Smooth muscle cell (in vitro differentiated cells): ENCODE results near the gene PMM2. TPM values are rescaled to one million over a fixed set of nuclear protein-coding genes. Genes with fewer than 3 reads are reported as not detected.

Experiments used
- DNase-seq: peaks from one replicate; lab custom pipeline; 2025; ENCODE audit not compliant: unreplicated experiment; lab: John Stamatoyannopoulos, UW
- H2AFZ ChIP-seq: fragments of 200-600 bp; sonication (generic); 2 replicates; pipeline ENCODE4 v1.6.0; 2016; ENCODE audit warnings: antibody characterized with exemption, low read depth, mild to moderate bottlenecking
- H3F3A ChIP-seq: fragments of 200-600 bp; sonication (generic); 2 replicates; pipeline ENCODE4 v1.6.0; 2017; ENCODE audit warnings: antibody characterized with exemption, low read depth
- H3K27ac ChIP-seq: fragments of 200-600 bp; sonication (generic); 2 replicates; pipeline ENCODE4 v1.5.1; 2016; ENCODE audit warnings: low read depth, mild to moderate bottlenecking
- H3K27me3 ChIP-seq: fragments of 200-600 bp; sonication (generic); 2 replicates; pipeline ENCODE4 v1.6.1; 2016; ENCODE audit warnings: low read depth, mild to moderate bottlenecking
- H3K36me3 ChIP-seq: fragments of 200-600 bp; sonication (generic); 2 replicates; pipeline ENCODE4 v1.5.1; 2016; ENCODE audit warnings: low read depth
- H3K4me1 ChIP-seq: fragments of 200-600 bp; sonication (generic); 2 replicates; pipeline ENCODE4 v1.5.1; 2016; ENCODE audit warnings: low read depth
- H3K4me2 ChIP-seq: fragments of 200-600 bp; sonication (generic); 2 replicates; pipeline ENCODE4 v1.6.0; 2016; ENCODE audit warnings: mild to moderate bottlenecking
- H3K4me3 ChIP-seq: fragments of 200-600 bp; sonication (generic); 2 replicates; pipeline ENCODE4 v1.5.1; 2016; ENCODE audit warnings: mild to moderate bottlenecking
- H3K79me2 ChIP-seq: fragments of 200-600 bp; sonication (generic); 2 replicates; pipeline ENCODE4 v1.6.0; 2016; ENCODE audit warnings: low read depth, mild to moderate bottlenecking
- H3K9ac ChIP-seq: fragments of 200-600 bp; sonication (generic); 2 replicates; pipeline ENCODE4 v1.6.0; 2016; ENCODE audit warnings: low read depth
- H3K9me3 ChIP-seq: fragments of 200-600 bp; sonication (generic); replicated peaks from 2 replicates; pipeline ENCODE4 v1.5.1; 2016; ENCODE audit warnings: low read depth
- H4K20me1 ChIP-seq: fragments of 200-600 bp; sonication (generic); 2 replicates; pipeline ENCODE4 v1.6.0; 2016; ENCODE audit warnings: low read depth
- WGBS: methylation state at CpG from one replicate; pipeline ENCODE4 v1.1.7; 2016; ENCODE audit warnings: low lambda C conversion rate; 5-methylcytosine and 5-hydroxymethylcytosine counted together
- polyA plus RNA-seq: library from polyadenylated mRNA; unstranded; fragments of >200 nt; fragmentation: Nextera tagmentation; extraction: Ambion mirVana; gene quantifications from 2 replicates; pipeline ENCODE4 v1.2.1, GENCODE V29; 2016
- total RNA-seq: library from RNA; depleted of rRNA; stranded (reverse); fragments of >200 nt; gene quantifications from 2 replicates; pipeline ENCODE4 v1.2.3, GENCODE V29; 2014
- TF ChIP-seq, protein P1 (sequence below): fragments of 200-600 bp; sonication (generic); IDR thresholded peaks from 2 replicates; pipeline ENCODE4 v1.5.1; 2017; ENCODE audit warnings: borderline replicate concordance, mild to moderate bottlenecking, antibody characterized with exemption; ENCODE audit not compliant: insufficient read depth, poor library complexity, severe bottlenecking

Gene PMM2
- total and polyA plus RNA-seq, 2 experiments from 2014 or later, result 31.4 to 33.5 TPM

DNA sequence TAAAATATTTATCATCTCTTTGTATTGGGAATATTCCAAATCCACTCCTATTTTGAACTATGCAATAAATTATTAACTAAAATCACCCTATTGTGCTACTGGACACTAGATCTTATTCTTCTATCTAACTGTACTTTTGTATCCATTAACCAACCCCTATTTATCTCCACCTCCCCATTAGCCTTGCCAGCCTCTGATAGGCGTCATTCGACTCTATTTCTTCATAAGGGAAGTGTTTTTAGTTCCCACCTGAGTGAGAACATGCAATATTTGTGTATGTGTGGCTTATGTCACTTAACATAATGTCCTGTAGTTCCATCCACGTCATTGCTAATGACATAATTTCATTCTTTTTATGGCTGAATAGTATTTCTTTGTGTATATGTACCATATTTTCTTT lies 24.1 kb upstream of the PMM2 start:
- Histone ChIP-seq H3K79me2 (no peaks in the 10 kb centered on the region), H3K27ac (no peak overlapping the region), H2AFZ (no peak overlapping the region), H3K4me3 (no peak overlapping the region), H3F3A (no peaks in the 10 kb centered on the region), H3K9ac (no peak overlapping the region), H3K27me3 (no peaks in the 10 kb centered on the region), H3K36me3 (no peaks in the 10 kb centered on the region), H3K9me3 (no peaks in the 10 kb centered on the region), H3K4me1 (no peaks in the 10 kb centered on the region), H3K4me2 (no peak overlapping the region), H4K20me1 (no peaks in the 10 kb centered on the region)
- TF ChIP-seq, protein P1, sequence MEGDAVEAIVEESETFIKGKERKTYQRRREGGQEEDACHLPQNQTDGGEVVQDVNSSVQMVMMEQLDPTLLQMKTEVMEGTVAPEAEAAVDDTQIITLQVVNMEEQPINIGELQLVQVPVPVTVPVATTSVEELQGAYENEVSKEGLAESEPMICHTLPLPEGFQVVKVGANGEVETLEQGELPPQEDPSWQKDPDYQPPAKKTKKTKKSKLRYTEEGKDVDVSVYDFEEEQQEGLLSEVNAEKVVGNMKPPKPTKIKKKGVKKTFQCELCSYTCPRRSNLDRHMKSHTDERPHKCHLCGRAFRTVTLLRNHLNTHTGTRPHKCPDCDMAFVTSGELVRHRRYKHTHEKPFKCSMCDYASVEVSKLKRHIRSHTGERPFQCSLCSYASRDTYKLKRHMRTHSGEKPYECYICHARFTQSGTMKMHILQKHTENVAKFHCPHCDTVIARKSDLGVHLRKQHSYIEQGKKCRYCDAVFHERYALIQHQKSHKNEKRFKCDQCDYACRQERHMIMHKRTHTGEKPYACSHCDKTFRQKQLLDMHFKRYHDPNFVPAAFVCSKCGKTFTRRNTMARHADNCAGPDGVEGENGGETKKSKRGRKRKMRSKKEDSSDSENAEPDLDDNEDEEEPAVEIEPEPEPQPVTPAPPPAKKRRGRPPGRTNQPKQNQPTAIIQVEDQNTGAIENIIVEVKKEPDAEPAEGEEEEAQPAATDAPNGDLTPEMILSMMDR, result no peak
- DNase-seq, result no peak
- WGBS, result 76% methylated on average over 3 of the region's 3 CpGs

DNA sequence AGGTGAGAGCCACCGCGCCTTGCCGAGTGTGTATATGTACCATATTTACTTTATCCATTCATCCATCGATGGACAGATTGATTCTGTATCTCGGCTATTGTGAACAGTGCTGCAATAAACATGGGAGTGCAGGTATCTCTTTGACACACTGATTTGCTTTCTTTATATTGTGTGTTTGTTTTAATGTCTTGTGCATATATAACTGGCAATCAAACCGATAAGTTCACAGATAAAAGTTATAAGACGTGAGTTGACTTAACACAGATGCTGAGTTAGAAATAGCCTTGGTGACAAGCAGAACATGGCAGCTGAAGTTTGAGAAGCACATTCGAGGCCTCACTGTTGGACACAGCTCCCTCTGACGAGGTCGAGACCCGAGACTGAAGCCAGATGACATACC lies 23.4 kb upstream of the PMM2 start:
- DNase-seq, result no peak
- H2AFZ ChIP-seq, result no peak overlapping the region
- no peak overlapping the region for H3K9ac ChIP-seq
- H3K9me3 ChIP-seq, result no peaks in the 10 kb centered on the region
- H4K20me1 ChIP-seq, result no peaks in the 10 kb centered on the region
- no peaks in the 10 kb centered on the region for H3K27me3 ChIP-seq
- no peaks in the 10 kb centered on the region for H3K79me2 ChIP-seq
- no peak overlapping the region for H3K4me2 ChIP-seq
- TF ChIP-seq, protein P1, result no peak
- no peak overlapping the region for H3K27ac ChIP-seq
- no peaks in the 10 kb centered on the region for H3K36me3 ChIP-seq
- H3K4me1 ChIP-seq, result no peaks in the 10 kb centered on the region
- 96% methylated on average over 11 of the region's 11 CpGs for WGBS
- H3F3A ChIP-seq, result no peaks in the 10 kb centered on the region
- no peak overlapping the region for H3K4me3 ChIP-seq

DNA sequence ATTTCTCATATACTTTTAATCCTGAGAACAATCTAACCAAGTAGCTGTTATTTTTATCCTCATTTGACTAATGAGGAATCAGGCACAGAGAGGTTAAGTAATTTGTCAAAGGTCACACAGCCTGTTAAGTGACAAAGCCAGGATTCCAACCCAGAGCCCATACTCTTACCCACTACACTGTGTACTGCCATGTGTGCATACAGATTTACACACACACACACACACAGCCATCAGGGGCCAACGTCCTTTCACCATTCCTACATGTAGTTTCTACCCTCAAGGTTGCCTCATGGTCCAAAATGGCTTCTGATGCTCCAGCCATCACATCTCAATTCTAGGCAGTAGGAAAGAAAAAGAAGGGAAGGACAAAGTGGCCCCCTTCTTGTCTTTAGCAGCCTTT lies 22.3 kb upstream of the PMM2 start:
- no peaks in the 10 kb centered on the region for H3F3A ChIP-seq
- DNase-seq, result no peak
- H3K36me3 ChIP-seq, result no peaks in the 10 kb centered on the region
- H3K4me1 ChIP-seq, result no peaks in the 10 kb centered on the region
- no peaks in the 10 kb centered on the region for H3K79me2 ChIP-seq
- no peak overlapping the region for H3K9ac ChIP-seq
- no peak overlapping the region for H3K4me3 ChIP-seq
- H2AFZ ChIP-seq, result no peak overlapping the region
- H4K20me1 ChIP-seq, result no peaks in the 10 kb centered on the region
- H3K27ac ChIP-seq, result no peak overlapping the region
- no peaks in the 10 kb centered on the region for H3K27me3 ChIP-seq
- H3K9me3 ChIP-seq, result no peaks in the 10 kb centered on the region
- WGBS, result 91% methylated on average over 1 of the region's 1 CpG
- no peak overlapping the region for H3K4me2 ChIP-seq
- TF ChIP-seq, protein P1, result no peak

DNA sequence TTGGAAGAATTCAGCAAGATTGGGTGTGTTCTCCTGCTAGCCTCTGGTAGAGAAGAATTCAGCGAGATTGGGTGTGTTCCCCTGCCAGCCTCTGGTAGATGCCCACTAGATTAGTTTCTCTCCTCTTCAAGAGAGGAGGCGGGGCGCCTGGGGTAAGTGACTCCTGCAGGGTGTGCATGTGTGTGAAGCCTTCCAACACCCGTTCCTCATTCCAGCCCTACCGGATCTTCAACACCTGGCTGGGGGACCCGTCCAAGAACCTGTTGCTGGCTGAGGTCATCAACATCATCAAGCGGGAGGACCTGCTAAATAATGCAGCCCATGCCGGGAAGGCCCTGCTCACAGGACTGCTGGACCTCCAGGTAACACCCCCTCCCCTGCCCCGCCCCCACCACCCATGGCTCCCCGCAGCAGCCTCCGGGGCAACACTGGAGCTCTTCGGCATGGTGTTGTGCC lies 21.5 kb upstream of the PMM2 start:
- Histone ChIP-seq H3K4me1 (no peaks in the 10 kb centered on the region), H3K79me2 (no peaks in the 10 kb centered on the region), H2AFZ (no peak overlapping the region), H3K27ac (no peak overlapping the region), H3K36me3 (no peaks in the 10 kb centered on the region), H3K9ac (no peak overlapping the region), H3F3A (no peaks in the 10 kb centered on the region), H3K4me2 (no peak overlapping the region), H4K20me1 (no peaks in the 10 kb centered on the region), H3K9me3 (no peaks in the 10 kb centered on the region), H3K4me3 (no peak overlapping the region), H3K27me3 (no peaks in the 10 kb centered on the region)
- TF ChIP-seq, protein P1, result no peak
- 81% methylated on average over 12 of the region's 12 CpGs for WGBS
- no peak for DNase-seq
